Measurements from ENCODE around the gene SET. TPM values are rescaled to one million over a fixed set of nuclear protein-coding genes. Genes with fewer than 3 reads are reported as not detected.
"Not testable (repeated sequence)": the region's sequence is repeated elsewhere in the genome, so short reads cannot be mapped to it uniquely, and the experiment has no call there.

SET gene
- polyA plus RNA-seq, 1 donor (not counting 4 experiments of a cell fraction or from before 2014, with no cell fraction given) = 267 TPM

DNA sequence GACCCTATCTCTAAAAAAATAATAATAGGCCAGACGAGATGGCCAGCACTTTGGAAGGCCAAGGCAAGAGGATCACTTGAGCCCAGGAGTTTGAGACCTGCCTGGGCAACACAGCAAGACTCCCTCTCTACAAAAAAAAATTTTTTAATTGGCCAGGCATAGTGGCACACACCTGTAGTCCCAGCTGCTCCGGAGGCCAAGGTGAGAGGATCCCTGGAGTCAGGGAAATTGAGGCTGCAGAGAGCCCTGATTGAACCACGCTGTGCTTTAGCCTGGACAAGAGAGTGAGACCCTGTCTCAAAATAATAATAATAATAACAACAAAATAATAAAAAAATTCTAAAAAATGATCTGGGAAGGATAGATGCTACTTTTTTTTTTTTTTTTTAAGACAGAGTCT is 31.2 kb upstream of the SET start:
- H3K9me1 ChIP-seq (ENCODE audit: control insufficient read depth, extremely low read depth, insufficient read depth, low read length) = no peaks in the 10 kb centered on the region
- TF ChIP-seq EZH2 (IDR thresholded peaks at IDR 0.05; ENCODE audit: low read length) = no peak
- TF ChIP-seq, protein P1, sequence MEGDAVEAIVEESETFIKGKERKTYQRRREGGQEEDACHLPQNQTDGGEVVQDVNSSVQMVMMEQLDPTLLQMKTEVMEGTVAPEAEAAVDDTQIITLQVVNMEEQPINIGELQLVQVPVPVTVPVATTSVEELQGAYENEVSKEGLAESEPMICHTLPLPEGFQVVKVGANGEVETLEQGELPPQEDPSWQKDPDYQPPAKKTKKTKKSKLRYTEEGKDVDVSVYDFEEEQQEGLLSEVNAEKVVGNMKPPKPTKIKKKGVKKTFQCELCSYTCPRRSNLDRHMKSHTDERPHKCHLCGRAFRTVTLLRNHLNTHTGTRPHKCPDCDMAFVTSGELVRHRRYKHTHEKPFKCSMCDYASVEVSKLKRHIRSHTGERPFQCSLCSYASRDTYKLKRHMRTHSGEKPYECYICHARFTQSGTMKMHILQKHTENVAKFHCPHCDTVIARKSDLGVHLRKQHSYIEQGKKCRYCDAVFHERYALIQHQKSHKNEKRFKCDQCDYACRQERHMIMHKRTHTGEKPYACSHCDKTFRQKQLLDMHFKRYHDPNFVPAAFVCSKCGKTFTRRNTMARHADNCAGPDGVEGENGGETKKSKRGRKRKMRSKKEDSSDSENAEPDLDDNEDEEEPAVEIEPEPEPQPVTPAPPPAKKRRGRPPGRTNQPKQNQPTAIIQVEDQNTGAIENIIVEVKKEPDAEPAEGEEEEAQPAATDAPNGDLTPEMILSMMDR (optimal IDR thresholded peaks at IDR 0.05 in 1 of 3, IDR thresholded peaks at IDR 0.05 in 1 of 3, conservative IDR thresholded peaks at IDR 0.05 in 1 of 3; ENCODE audit: extremely low read depth in 1 of 3, insufficient read depth in 2 of 3, low read length in 3 of 3) = no peak
- no peak overlapping the region for H3K27ac ChIP-seq (ENCODE audit: control insufficient read depth, insufficient read depth, low read length)
- no peak overlapping the region for H3K4me3 ChIP-seq (ENCODE audit: control insufficient read depth in 2 of 3, extremely low read depth in 1 of 3, insufficient read depth in 2 of 3, low read depth in 1 of 3, low read length in 3 of 3)
- dilution Hi-C loops (cut with MboI; ENCODE audit: extremely low pct_ligation_motif_present, low sequenced_read_pairs) = no loop called here
- H3K9me3 ChIP-seq (ENCODE audit: control insufficient read depth, low read depth, low read length) = no peaks in the 10 kb centered on the region
- DNase-seq (ENCODE audit: low read depth, low spot score) (no peak), FAIRE-seq (no peak)
- no peak overlapping the region for H3K9ac ChIP-seq (ENCODE audit: control insufficient read depth, extremely low read depth, insufficient read depth, low read length)
- no peaks in the 10 kb centered on the region for H3K4me1 ChIP-seq (ENCODE audit: control insufficient read depth, extremely low read depth, insufficient read depth, low read length)
- no peaks in the 10 kb centered on the region for H3K36me3 ChIP-seq (ENCODE audit: control insufficient read depth in 2 of 2, extremely low read depth in 1 of 2, insufficient read depth in 2 of 2, low read length in 2 of 2)
- no peak overlapping the region for H3K4me2 ChIP-seq (ENCODE audit: control insufficient read depth, extremely low read depth, insufficient read depth, low read depth, low read length)
- no peaks in the 10 kb centered on the region for H4K20me1 ChIP-seq (ENCODE audit: control insufficient read depth, extremely low read depth, insufficient read depth, low read length)
- H3K27me3 ChIP-seq (ENCODE audit: control insufficient read depth, extremely low read depth, insufficient read depth, low read length) = no peaks in the 10 kb centered on the region
- no peak overlapping the region for H2AFZ ChIP-seq (ENCODE audit: control insufficient read depth, low read length)
- H3K79me2 ChIP-seq (ENCODE audit: control insufficient read depth, insufficient read depth, low read length) = no peaks in the 10 kb centered on the region

GRCh38 chr9:128666481-128666941 is 22.5 kb upstream of the SET start:
- H3K4me1 ChIP-seq (ENCODE audit: control insufficient read depth, extremely low read depth, insufficient read depth, low read length); H3K36me3 ChIP-seq (ENCODE audit: control insufficient read depth in 2 of 2, extremely low read depth in 1 of 2, insufficient read depth in 2 of 2, low read length in 2 of 2); dilution Hi-C loops (cut with MboI; ENCODE audit: extremely low pct_ligation_motif_present, low sequenced_read_pairs); H3K4me2 ChIP-seq (ENCODE audit: control insufficient read depth, extremely low read depth, insufficient read depth, low read depth, low read length); H3K27ac ChIP-seq (ENCODE audit: control insufficient read depth, insufficient read depth, low read length); DNase-seq (ENCODE audit: low read depth, low spot score); H3K9me3 ChIP-seq (ENCODE audit: control insufficient read depth, low read depth, low read length); H3K27me3 ChIP-seq (ENCODE audit: control insufficient read depth, extremely low read depth, insufficient read depth, low read length); H3K9me1 ChIP-seq (ENCODE audit: control insufficient read depth, extremely low read depth, insufficient read depth, low read length); H2AFZ ChIP-seq (ENCODE audit: control insufficient read depth, low read length); H3K9ac ChIP-seq (ENCODE audit: control insufficient read depth, extremely low read depth, insufficient read depth, low read length); FAIRE-seq; H3K79me2 ChIP-seq (ENCODE audit: control insufficient read depth, insufficient read depth, low read length); H4K20me1 ChIP-seq (ENCODE audit: control insufficient read depth, extremely low read depth, insufficient read depth, low read length); H3K4me3 ChIP-seq (ENCODE audit: control insufficient read depth in 2 of 3, extremely low read depth in 1 of 3, insufficient read depth in 2 of 3, low read depth in 1 of 3, low read length in 3 of 3): not testable (repeated sequence)

- H3K36me3 ChIP-seq (ENCODE audit: control insufficient read depth in 2 of 2, extremely low read depth in 1 of 2, insufficient read depth in 2 of 2, low read length in 2 of 2) = no peaks in the 10 kb centered on the region
- no peak for FAIRE-seq
- TF ChIP-seq, protein P1 (optimal IDR thresholded peaks at IDR 0.05 in 1 of 3, IDR thresholded peaks at IDR 0.05 in 1 of 3, conservative IDR thresholded peaks at IDR 0.05 in 1 of 3; ENCODE audit: extremely low read depth in 1 of 3, insufficient read depth in 2 of 3, low read length in 3 of 3) = no peak
- TF ChIP-seq EZH2 (IDR thresholded peaks at IDR 0.05; ENCODE audit: low read length) = no peak
- no peak overlapping the region for H3K4me3 ChIP-seq (ENCODE audit: control insufficient read depth in 2 of 3, extremely low read depth in 1 of 3, insufficient read depth in 2 of 3, low read depth in 1 of 3, low read length in 3 of 3)
- no peaks in the 10 kb centered on the region for H3K9me3 ChIP-seq (ENCODE audit: control insufficient read depth, low read depth, low read length)
- dilution Hi-C loops (cut with MboI; ENCODE audit: extremely low pct_ligation_motif_present, low sequenced_read_pairs) = no loop called here
- H3K79me2 ChIP-seq (ENCODE audit: control insufficient read depth, insufficient read depth, low read length) = no peaks in the 10 kb centered on the region
- no peak overlapping the region for H3K4me2 ChIP-seq (ENCODE audit: control insufficient read depth, extremely low read depth, insufficient read depth, low read depth, low read length)
- no peak overlapping the region for H2AFZ ChIP-seq (ENCODE audit: control insufficient read depth, low read length)
- no peaks in the 10 kb centered on the region for H3K27me3 ChIP-seq (ENCODE audit: control insufficient read depth, extremely low read depth, insufficient read depth, low read length)
- H3K4me1 ChIP-seq (ENCODE audit: control insufficient read depth, extremely low read depth, insufficient read depth, low read length) = no peaks in the 10 kb centered on the region
- no peaks in the 10 kb centered on the region for H3K9me1 ChIP-seq (ENCODE audit: control insufficient read depth, extremely low read depth, insufficient read depth, low read length)
- H4K20me1 ChIP-seq (ENCODE audit: control insufficient read depth, extremely low read depth, insufficient read depth, low read length) = no peaks in the 10 kb centered on the region
- no peak overlapping the region for H3K9ac ChIP-seq (ENCODE audit: control insufficient read depth, extremely low read depth, insufficient read depth, low read length)
- H3K27ac ChIP-seq (ENCODE audit: control insufficient read depth, insufficient read depth, low read length) = no peak overlapping the region
- no peak for DNase-seq (ENCODE audit: low read depth, low spot score)
Measured at GRCh38 chr9:128669786-128670185, 19.2 kb upstream of the SET start.
